Measurements from ENCODE around the gene GAS2L2. TPM values are rescaled to one million over a fixed set of nuclear protein-coding genes. Genes with fewer than 3 reads are reported as not detected.
"Not testable (repeated sequence)": the region's sequence is repeated elsewhere in the genome, so short reads cannot be mapped to it uniquely, and the experiment has no call there.

GAS2L2 gene
- total RNA-seq, 2 donors from 2014 or later, result not detected

DNA sequence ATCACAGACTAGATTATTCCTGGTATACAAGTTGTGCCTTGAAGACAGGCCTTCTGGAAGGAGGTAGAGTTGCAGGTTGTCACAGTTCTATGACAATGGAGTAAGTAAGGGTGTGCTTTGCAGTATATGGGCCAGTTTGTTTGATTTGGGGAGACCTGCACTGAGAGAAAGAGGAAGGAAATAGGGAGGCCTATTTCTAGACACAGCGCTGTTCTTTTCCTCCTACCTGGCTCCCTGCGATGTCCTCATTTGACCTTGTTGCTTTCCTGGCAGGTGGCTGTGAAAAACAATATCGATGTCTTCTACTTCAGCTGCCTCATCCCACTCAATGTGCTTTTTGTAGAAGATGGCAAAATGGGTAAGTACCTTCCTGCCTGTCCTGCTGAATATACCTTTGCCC lies 44.1 kb downstream of the GAS2L2 start:
- 7 to 11% methylated on average over 3 of the region's 3 CpGs for WGBS, 2 donors
- no peaks in the 10 kb centered on the region for H3K9me3 ChIP-seq
- intact Hi-C loops (cut with DNase I), result no loop called here
- peak overlapping the region in 2 of 4 donors; percentile 24 to 58 for H3K27ac ChIP-seq
- H3K4me1 ChIP-seq, result peaks cover 52% of the 10 kb centered on the region
- H3K4me3 ChIP-seq, result no peak overlapping the region
- TF ChIP-seq POLR2A (IDR thresholded peaks at IDR 0.05), result no peak
- TF ChIP-seq, protein P1, sequence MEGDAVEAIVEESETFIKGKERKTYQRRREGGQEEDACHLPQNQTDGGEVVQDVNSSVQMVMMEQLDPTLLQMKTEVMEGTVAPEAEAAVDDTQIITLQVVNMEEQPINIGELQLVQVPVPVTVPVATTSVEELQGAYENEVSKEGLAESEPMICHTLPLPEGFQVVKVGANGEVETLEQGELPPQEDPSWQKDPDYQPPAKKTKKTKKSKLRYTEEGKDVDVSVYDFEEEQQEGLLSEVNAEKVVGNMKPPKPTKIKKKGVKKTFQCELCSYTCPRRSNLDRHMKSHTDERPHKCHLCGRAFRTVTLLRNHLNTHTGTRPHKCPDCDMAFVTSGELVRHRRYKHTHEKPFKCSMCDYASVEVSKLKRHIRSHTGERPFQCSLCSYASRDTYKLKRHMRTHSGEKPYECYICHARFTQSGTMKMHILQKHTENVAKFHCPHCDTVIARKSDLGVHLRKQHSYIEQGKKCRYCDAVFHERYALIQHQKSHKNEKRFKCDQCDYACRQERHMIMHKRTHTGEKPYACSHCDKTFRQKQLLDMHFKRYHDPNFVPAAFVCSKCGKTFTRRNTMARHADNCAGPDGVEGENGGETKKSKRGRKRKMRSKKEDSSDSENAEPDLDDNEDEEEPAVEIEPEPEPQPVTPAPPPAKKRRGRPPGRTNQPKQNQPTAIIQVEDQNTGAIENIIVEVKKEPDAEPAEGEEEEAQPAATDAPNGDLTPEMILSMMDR (IDR thresholded peaks at IDR 0.05), result no peak
- H3K36me3 ChIP-seq (replicated peaks in 1 of 2; ENCODE audit: insufficient read depth in 1 of 2, low read depth in 2 of 2), result no peaks in the 10 kb centered on the region
- H3K27me3 ChIP-seq, result no peaks in the 10 kb centered on the region
- DNase-seq, result peak in 1 of 4 donors; percentile 35
- peak; percentile 28 for ATAC-seq

DNA sequence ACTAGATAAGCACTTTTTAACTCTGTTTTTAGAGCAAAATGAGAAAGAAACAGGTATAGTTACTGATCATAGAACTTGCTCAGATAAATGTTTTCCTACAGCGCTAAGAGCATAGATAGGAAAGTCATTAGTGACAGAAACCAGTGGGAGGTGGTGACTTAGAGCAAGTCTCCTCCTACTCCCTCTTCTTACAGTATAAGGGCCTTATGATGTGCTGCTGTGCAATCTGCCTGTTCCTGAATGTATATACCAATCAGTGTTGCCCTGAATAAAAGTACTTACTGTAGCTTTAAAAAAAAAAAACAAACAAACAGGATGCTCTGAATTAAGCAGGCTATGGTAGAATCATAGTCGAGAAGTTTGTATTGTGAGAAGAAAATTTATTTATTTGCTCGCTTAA lies 44.9 kb downstream of the GAS2L2 start:
- intact Hi-C loops (cut with DNase I), result no loop called here
- no peak overlapping the region for H3K4me3 ChIP-seq
- no peaks in the 10 kb centered on the region for H3K9me3 ChIP-seq
- H3K27ac ChIP-seq, result peak overlapping the region in 2 of 4 donors; percentile 21 to 58
- H3K4me1 ChIP-seq, result peaks cover 44% of the 10 kb centered on the region
- WGBS, 2 donors, result 48% methylated on average over 3 of the region's 3 CpGs
- no peak for TF ChIP-seq POLR2A (IDR thresholded peaks at IDR 0.05)
- TF ChIP-seq, protein P1 (IDR thresholded peaks at IDR 0.05), result no peak
- no peaks in the 10 kb centered on the region for H3K36me3 ChIP-seq (replicated peaks in 1 of 2; ENCODE audit: insufficient read depth in 1 of 2, low read depth in 2 of 2)
- ATAC-seq, result no peak
- DNase-seq, result no peak
- H3K27me3 ChIP-seq, result no peaks in the 10 kb centered on the region

DNA sequence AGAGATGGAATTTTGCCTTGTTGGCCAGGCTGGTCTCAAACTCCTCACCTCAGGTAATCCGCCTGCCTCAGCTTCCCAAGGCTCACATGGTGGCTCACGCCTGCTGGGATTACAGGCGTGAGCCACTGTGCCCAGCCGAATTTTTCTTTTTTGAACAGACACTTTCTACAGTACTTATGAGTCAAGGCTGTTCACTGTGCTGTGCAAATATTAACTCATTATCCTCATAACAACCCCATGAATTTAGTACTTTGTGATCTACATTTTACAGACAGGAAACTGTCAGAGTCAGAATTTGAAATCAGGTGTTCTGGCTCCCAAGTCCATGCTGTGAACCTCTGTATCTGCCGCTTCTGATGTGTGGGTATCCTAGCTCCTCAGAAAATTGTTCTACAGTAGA lies 47.3 kb downstream of the GAS2L2 start:
- Histone ChIP-seq H3K4me3 (no peak overlapping the region), H3K36me3 (replicated peaks in 1 of 2; ENCODE audit: insufficient read depth in 1 of 2, low read depth in 2 of 2) (no peaks in the 10 kb centered on the region), H3K27ac (no peak overlapping the region), H3K4me1 (peaks cover 33% of the 10 kb centered on the region), H3K9me3 (no peaks in the 10 kb centered on the region), H3K27me3 (no peaks in the 10 kb centered on the region)
- intact Hi-C loops (cut with DNase I), result no loop called here
- 62 to 75% methylated on average over 5 of the region's 5 CpGs for WGBS, 2 donors
- TF ChIP-seq, protein P1 (IDR thresholded peaks at IDR 0.05), result no peak
- TF ChIP-seq POLR2A (IDR thresholded peaks at IDR 0.05), result no peak
- DNase-seq, result no peak
- no peak for ATAC-seq

DNA sequence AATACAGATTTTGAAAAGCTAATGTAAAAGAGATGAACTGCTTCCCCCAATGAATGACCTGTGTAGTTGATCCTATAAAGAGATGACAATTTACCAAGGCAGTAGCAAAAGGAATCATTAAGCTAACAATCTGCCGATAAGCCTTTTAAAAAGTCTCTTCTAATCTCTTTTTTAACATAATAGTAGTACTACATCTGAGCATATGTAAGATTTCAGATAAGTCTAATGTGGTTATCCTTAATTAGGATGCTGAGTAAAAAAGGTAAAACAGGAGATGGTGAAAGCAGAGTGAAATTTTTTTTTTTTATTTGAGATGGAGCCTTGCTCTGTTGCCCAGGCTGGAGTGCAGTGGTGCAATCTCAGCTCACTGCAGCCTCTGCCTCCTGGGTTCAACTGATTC lies 47.8 kb downstream of the GAS2L2 start:
- ATAC-seq (no peak), DNase-seq (no peak)
- no peaks in the 10 kb centered on the region for H3K9me3 ChIP-seq
- intact Hi-C loops (cut with DNase I), result no loop called here
- peaks cover 33% of the 10 kb centered on the region for H3K4me1 ChIP-seq
- no peak for TF ChIP-seq POLR2A (IDR thresholded peaks at IDR 0.05)
- TF ChIP-seq, protein P1 (IDR thresholded peaks at IDR 0.05), result no peak
- no peak overlapping the region for H3K4me3 ChIP-seq
- H3K36me3 ChIP-seq (replicated peaks in 1 of 2; ENCODE audit: insufficient read depth in 1 of 2, low read depth in 2 of 2), result no peaks in the 10 kb centered on the region
- WGBS, 2 donors, result 93 to 100% methylated on average over 1 of the region's 1 CpG
- H3K27ac ChIP-seq, result no peak overlapping the region
- H3K27me3 ChIP-seq, result no peaks in the 10 kb centered on the region

DNA sequence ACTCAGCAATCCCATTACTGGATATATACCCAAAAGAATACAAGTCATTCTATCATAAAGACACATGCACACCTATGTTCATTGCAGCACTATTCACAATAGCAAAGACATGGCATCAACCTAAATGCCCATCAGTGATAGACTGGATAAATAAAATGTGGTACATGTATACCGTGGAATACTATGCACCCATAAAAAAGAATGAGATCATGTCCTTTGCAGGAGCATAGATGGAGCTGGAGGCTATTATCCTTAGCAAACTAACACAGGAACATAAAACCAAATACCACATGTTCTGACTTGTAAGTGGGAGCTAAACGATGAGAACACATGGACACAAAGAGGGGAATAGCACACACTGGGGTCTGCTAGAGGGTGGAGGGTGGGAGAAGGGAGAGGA lies 49.7 kb downstream of the GAS2L2 start:
- ATAC-seq; H3K36me3 ChIP-seq (replicated peaks in 1 of 2; ENCODE audit: insufficient read depth in 1 of 2, low read depth in 2 of 2); DNase-seq; H3K4me3 ChIP-seq; H3K27ac ChIP-seq; H3K9me3 ChIP-seq; H3K27me3 ChIP-seq; intact Hi-C loops (cut with DNase I): not testable (repeated sequence)
- WGBS, 2 donors, result 93 to 98% methylated on average over 2 of the region's 2 CpGs
- peaks cover 17% of the 10 kb centered on the region for H3K4me1 ChIP-seq
